Esophagus squamous epithelium (tissue), 5 donors: ENCODE results near the gene OR52I1. TPM values are rescaled to one million over a fixed set of nuclear protein-coding genes. Genes with fewer than 3 reads are reported as not detected.

Experiments
- DNase-seq: peaks from one replicate; lab custom pipeline; 2025; lab: John Stamatoyannopoulos, UW
- H3K27ac ChIP-seq, 4 donors: fragments of 200-600 bp; sonication (generic); one replicate each; pipeline ENCODE4 v1.5.1; 2016 to 2019; ENCODE audit warnings: mild to moderate bottlenecking in 1 of 4
- H3K27me3 ChIP-seq, 4 donors: fragments of 200-600 bp; sonication (generic); 1 replicate in 3 of 4; 2 replicates in 1 of 4; pipeline versions ENCODE4 v1.5.1 to v1.6.0; 2017 to 2021; ENCODE audit warnings: antibody characterized with exemption in 1 of 4
- H3K36me3 ChIP-seq, 3 donors: fragments of 200-600 bp; sonication (generic); one replicate each; pipeline ENCODE4 v1.5.1; 2016 to 2019
- H3K4me1 ChIP-seq, 3 donors: fragments of 200-600 bp; sonication (generic); one replicate each; pipeline ENCODE4 v1.5.1; 2017 to 2019
- H3K4me3 ChIP-seq, 4 donors: fragments of 200-600 bp; sonication (generic); 1 replicate in 3 of 4; 2 replicates in 1 of 4; pipeline ENCODE4 v1.5.1; 2016 to 2019; ENCODE audit warnings: mild to moderate bottlenecking in 2 of 4, moderate library complexity in 1 of 4
- H3K9me3 ChIP-seq, 3 donors: fragments of 200-600 bp; sonication (generic); one replicate each; pipeline ENCODE4 v1.5.1; 2016 to 2019
- CTCF ChIP-seq, 6 experiments: fragments of 450-650 bp in 4 of 6; fragments of 200-600 bp in 2 of 6; sonication (generic) in 2 of 6; IDR thresholded peaks; one replicate each; pipeline ENCODE4 v1.5.1; 2016 to 2019; ENCODE audit warnings: antibody characterized with exemption in 6 of 6, mild to moderate bottlenecking in 4 of 6, moderate library complexity in 4 of 6
- POLR2A ChIP-seq, 4 donors: fragments of 450-650 bp; IDR thresholded peaks; one replicate each; pipeline ENCODE4 v1.6.1; 2017; ENCODE audit warnings: antibody characterized with exemption in 4 of 4, mild to moderate bottlenecking in 4 of 4, moderate library complexity in 3 of 4
- WGBS, 2 donors: methylation state at CpG; one replicate each; pipeline ENCODE4 v1.1.5; 2018; 5-methylcytosine and 5-hydroxymethylcytosine counted together
- intact Hi-C: fragments of 100-400 bp; cut with DNase I; formaldehyde crosslinking; loops from one replicate; pipeline ENCODE4 v1.15.0; 2022
- total RNA-seq, 4 donors: library from RNA; depleted of rRNA; stranded (reverse); fragments of >200 nt; gene quantifications; one replicate each; pipeline ENCODE4 v1.1.0, GENCODE V29; 2016
- donor health status: DM: yes; HTN: yes; CAD: no.

The OR52I1 gene
- total RNA-seq, 4 donors from 2014 or later: not detected

GRCh38 chr11:4606231-4607015 is 12.6 kb downstream of the OR52I1 start:
- no peak for DNase-seq
- peaks cover 0 to 38% (median 7%) of the 10 kb centered on the region in 3 donors for H3K36me3 ChIP-seq
- 36 to 67% methylated on average over 1 of the region's 1 CpG for WGBS, 2 donors
- H3K27me3 ChIP-seq: no peaks in the 10 kb centered on the region
- TF ChIP-seq POLR2A (IDR thresholded peaks at IDR 0.05): no peak
- TF ChIP-seq CTCF (IDR thresholded peaks at IDR 0.05): no peak
- intact Hi-C loops: no loop called here
- H3K27ac ChIP-seq: peak overlapping the region in 2 of 4 donors; percentile 34 to 91
- peak overlapping the region in 3 of 4 donors; percentile 60 to 85 (median 74) for H3K4me3 ChIP-seq
- H3K4me1 ChIP-seq: peaks cover 0 to 30% (median 10%) of the 10 kb centered on the region in 3 donors
- H3K9me3 ChIP-seq: no peaks in the 10 kb centered on the region

GRCh38 chr11:4607096-4607495 is 13.3 kb downstream of the OR52I1 start:
- WGBS, 2 donors: 32 to 46% methylated on average over 6 of the region's 6 CpGs
- no peaks in the 10 kb centered on the region for H3K9me3 ChIP-seq
- TF ChIP-seq CTCF (IDR thresholded peaks at IDR 0.05): no peak
- no peak for TF ChIP-seq POLR2A (IDR thresholded peaks at IDR 0.05)
- no peaks in the 10 kb centered on the region for H3K27me3 ChIP-seq
- DNase-seq: no peak
- H3K4me3 ChIP-seq: peak overlapping the region; percentile 57 to 85 (median 67)
- H3K36me3 ChIP-seq: peaks cover 0 to 31% (median 0%) of the 10 kb centered on the region in 3 donors
- intact Hi-C loops: no loop called here
- peak overlapping the region in 3 of 4 donors; percentile 90 to 91 (median 91) for H3K27ac ChIP-seq
- H3K4me1 ChIP-seq: peaks cover 0 to 30% (median 10%) of the 10 kb centered on the region in 3 donors

GRCh38 chr11:4607781-4608666 is 14.2 kb downstream of the OR52I1 start, which contains the start of gene TRIM68:
Gene TRIM68 (minus strand): TSS chr11:4608231. CDS start chr11:4605504, 2,727 bp downstream.
- WGBS, 2 donors: 13 to 14% methylated on average over 10 to 12 of the region's 43 CpGs
- peak within 1 kb of the TSS; percentile 82 to 91 (median 90) for H3K27ac ChIP-seq
- H3K27me3 ChIP-seq: no peaks in the 10 kb centered on the region
- peaks cover 0 to 30% (median 10%) of the 10 kb centered on the region in 3 donors for H3K4me1 ChIP-seq
- intact Hi-C loops: no loop called here
- H3K36me3 ChIP-seq: peaks cover 0 to 25% (median 0%) of the 10 kb centered on the region in 3 donors
- peak within 1 kb of the TSS; percentile 57 to 85 (median 67) for H3K4me3 ChIP-seq
- peak; percentile 80 for DNase-seq
- no peaks in the 10 kb centered on the region for H3K9me3 ChIP-seq
- TF ChIP-seq POLR2A (IDR thresholded peaks at IDR 0.05): peak in 1 of 4 donors; percentile 77
- TF ChIP-seq CTCF (IDR thresholded peaks at IDR 0.05): peak in 1 of 6 experiments; percentile 7

GRCh38 chr11:4610258-4610935 is 16.6 kb downstream of the OR52I1 start:
- intact Hi-C loops: no loop called here
- no peak for DNase-seq
- WGBS, 2 donors: 28 to 37% methylated on average over 3 of the region's 3 CpGs
- Histone ChIP-seq H3K4me3 (peak overlapping the region in 1 of 4 donors; percentile 32), H3K27me3 (no peaks in the 10 kb centered on the region), H3K27ac (peak overlapping the region in 1 of 4 donors; percentile 27), H3K9me3 (no peaks in the 10 kb centered on the region), H3K4me1 (peaks cover 0 to 30% (median 10%) of the 10 kb centered on the region in 3 donors), H3K36me3 (peaks cover 0 to under 1% (median 0%) of the 10 kb centered on the region in 3 donors)
- TF ChIP-seq CTCF (IDR thresholded peaks at IDR 0.05): no peak
- no peak for TF ChIP-seq POLR2A (IDR thresholded peaks at IDR 0.05)
